B cell (primary cell): ENCODE measurements around the gene TMEM203. TPM values are rescaled to one million over a fixed set of nuclear protein-coding genes. Genes with fewer than 3 reads are reported as not detected.

Experiments used
- ATAC-seq: fragments of 200-7000 bp; cut with Tn5 transposase; one replicate; pipeline ENCODE4 v1.10.0; 2021; ENCODE audit warnings: low read depth, mild to moderate bottlenecking, moderate number of reproducible peaks, moderate library complexity
- CTCF ChIA-PET: fragments of 350-600 bp; sonication (Branson Sonifier 250); formaldehyde crosslinking; loops from one replicate; lab custom pipeline; 2021; ENCODE audit warnings: antibody characterized with exemption, inconsistent platforms; lab: Charles Lee
- POLR2A ChIA-PET: fragments of 350-600 bp; sonication (Branson Sonifier 250); formaldehyde crosslinking; loops from one replicate; lab custom pipeline; 2021; ENCODE audit warnings: antibody characterized with exemption; lab: Charles Lee
- DNase-seq: peaks from one replicate; pipeline ENCODE4 v3.0.0; 2013
- H2AFZ ChIP-seq: 2 replicates; pipeline ENCODE4 v1.6.1; 2012; ENCODE audit warnings: mild to moderate bottlenecking, low read depth, low read length; ENCODE audit not compliant: insufficient read depth, poor library complexity, severe bottlenecking
- H3K27ac ChIP-seq, 2 donors: 1 replicate in 1 of 2; 2 replicates in 1 of 2; pipeline ENCODE4 v1.5.1; 2012 to 2013; ENCODE audit warnings: low read length in 2 of 2, mild to moderate bottlenecking in 2 of 2, moderate library complexity in 1 of 2
- H3K27me3 ChIP-seq, 4 experiments: fragments of 200-600 bp in 1 of 4; sonication (generic) in 1 of 4; replicated peaks in 1 of 4; 1 replicate in 2 of 4; 2 replicates in 2 of 4; pipeline versions ENCODE4 v1.6.1 to v1.7.0; 2013 to 2016; ENCODE audit warnings: low read length in 3 of 4, mild to moderate bottlenecking in 2 of 4, mixed read lengths in 1 of 4, moderate library complexity in 1 of 4; ENCODE audit not compliant: insufficient read depth in 4 of 4, control insufficient read depth in 3 of 4; ENCODE audit errors: control extremely low read depth in 1 of 4
- H3K36me3 ChIP-seq, 2 experiments: replicated peaks in 1 of 2; 1 replicate in 1 of 2; 2 replicates in 1 of 2; pipeline versions ENCODE4 v1.6.1 to v1.7.1; 2013; ENCODE audit warnings: low read length in 1 of 2; ENCODE audit not compliant: insufficient read depth in 2 of 2, control insufficient read depth in 1 of 2; ENCODE audit errors: control extremely low read depth in 1 of 2, extremely low read depth in 1 of 2
- H3K4me1 ChIP-seq, 2 donors: fragments of 200-600 bp in 1 of 2; sonication (generic) in 1 of 2; 1 replicate in 1 of 2; 2 replicates in 1 of 2; pipeline versions ENCODE4 v1.5.1 to v1.6.1; 2013 to 2017; ENCODE audit warnings: low read length in 2 of 2; ENCODE audit not compliant: control insufficient read depth in 2 of 2, insufficient read depth in 2 of 2
- H3K4me2 ChIP-seq: replicated peaks from 2 replicates; pipeline ENCODE3; 2012; ENCODE audit warnings: mild to moderate bottlenecking, low read depth, low read length; ENCODE audit not compliant: poor library complexity, severe bottlenecking
- H3K4me3 ChIP-seq, 5 experiments: fragments of 200-600 bp in 1 of 5; sonication (generic) in 1 of 5; 1 replicate in 3 of 5; 2 replicates in 2 of 5; pipeline versions ENCODE4 v1.5.1 to v1.7.0; 2011 to 2016; ENCODE audit warnings: low read length in 4 of 5, mild to moderate bottlenecking in 4 of 5, low read depth in 2 of 5, control low read depth in 1 of 5, moderate library complexity in 1 of 5; ENCODE audit not compliant: insufficient read depth in 1 of 5; ENCODE audit errors: control extremely low read depth in 1 of 5, extremely low read depth in 1 of 5
- H3K79me2 ChIP-seq: fragments of 200-600 bp; sonication (generic); one replicate; pipeline ENCODE4 v1.6.0; 2016; ENCODE audit warnings: low read length; ENCODE audit not compliant: control insufficient read depth, insufficient read depth
- H3K9ac ChIP-seq: fragments of 200-600 bp; sonication (generic); 2 replicates; pipeline ENCODE4 v1.6.1; 2017; ENCODE audit warnings: mild to moderate bottlenecking, low read length, moderate library complexity
- H3K9me3 ChIP-seq, 3 donors: one replicate each; pipeline versions ENCODE4 v1.6.1 to v1.7.1; 2013; ENCODE audit warnings: low read length in 2 of 3; ENCODE audit not compliant: control insufficient read depth in 2 of 3, insufficient read depth in 1 of 3; ENCODE audit errors: control extremely low read depth in 1 of 3
- H4K20me1 ChIP-seq: 2 replicates; pipeline ENCODE4 v1.6.0; 2012; ENCODE audit warnings: mild to moderate bottlenecking, low read length; ENCODE audit not compliant: insufficient read depth, control insufficient read depth, poor library complexity, severe bottlenecking
- H3K27ac Mint-ChIP-seq: one replicate; pipeline ENCODE4 v1.8.0; 2021; ENCODE audit warnings: mixed read lengths
- H3K27me3 Mint-ChIP-seq: one replicate; pipeline ENCODE4 v1.8.0; 2021; ENCODE audit warnings: mixed read lengths
- H3K4me1 Mint-ChIP-seq: one replicate; pipeline ENCODE4 v1.8.0; 2021; ENCODE audit warnings: mixed read lengths
- H3K4me3 Mint-ChIP-seq: one replicate; pipeline ENCODE4 v1.8.0; 2021; ENCODE audit warnings: mixed read lengths
- H3K9me3 Mint-ChIP-seq: one replicate; pipeline ENCODE4 v1.8.0; 2022; ENCODE audit warnings: mixed read lengths; ENCODE audit not compliant: insufficient read depth
- CTCF ChIP-seq: fragments of 200-600 bp; IDR thresholded peaks from one replicate; pipeline ENCODE4 v1.8.0; 2022; ENCODE audit warnings: antibody characterized with exemption, mild to moderate bottlenecking
- EZH2 ChIP-seq: IDR thresholded peaks from 2 replicates; pipeline ENCODE4 v1.6.1; 2012; ENCODE audit warnings: borderline replicate concordance, low read depth, mild to moderate bottlenecking, moderate library complexity, low read length; ENCODE audit not compliant: insufficient read depth, poor library complexity, severe bottlenecking
- WGBS: methylation state at CpG from one replicate; pipeline ENCODE4 v1.1.5; 2013; ENCODE audit warnings: missing lambda C conversion rate; ENCODE audit not compliant: insufficient coverage; 5-methylcytosine and 5-hydroxymethylcytosine counted together
- intact Hi-C: fragments of 100-400 bp; cut with micrococcal nuclease; formaldehyde crosslinking; loops from one replicate; pipeline ENCODE4 v1.10.0; 2022
- polyA plus RNA-seq: library from polyadenylated mRNA; depleted of rRNA; stranded (reverse); fragments of >200 nt; gene quantifications from 2 replicates; pipeline ENCODE4 v1.2.3, GENCODE V29; 2012
- total RNA-seq, 2 donors: library from RNA; stranded (reverse); fragments of 120-200 nt in 1 of 2; gene quantifications; 1 replicate in 1 of 2; 2 replicates in 1 of 2; pipeline versions ENCODE4 v1.2.3 to v1.2.4, GENCODE V29; 2013 to 2022

The TMEM203 gene
- total and polyA plus RNA-seq, 2 donors (not counting 1 experiment from before 2014, with no cell fraction given), result 20.6 to 35.7 TPM

GRCh38 chr9:137241490-137242268 lies 36.2 kb upstream of the TMEM203 start:
- peaks cover 51% of the 10 kb centered on the region for H4K20me1 ChIP-seq
- H3K4me3 ChIP-seq, result peak overlapping the region; percentile 26 to 76 (median 55)
- ATAC-seq (peak; percentile 13), DNase-seq (peak; percentile 50)
- ChIA-PET CTCF (interaction anchor here (1.0 to 8.9 kb wide), 6 partner anchors 13 to 177 kb away, joined by 3 to 76 read pairs (median 8); partner anchors contain the start of genes ANAPC2, CYSRT1, NELFB and RNF208), POLR2A (interaction anchor here (0.7 to 2.1 kb wide), 15 partner anchors 12 to 340 kb away, joined by 3 to 29 read pairs (median 4); partner anchors contain the start of genes NELFB, NRARP, PAXX and RNF224)
- H3K27ac ChIP-seq, result peak overlapping the region; percentile 54 to 77
- Mint-ChIP-seq H3K27me3 (no peaks in the 10 kb centered on the region), H3K4me1 (peaks cover 38% of the 10 kb centered on the region), H3K27ac (peak overlapping the region; percentile 82), H3K4me3 (peak overlapping the region; percentile 92), H3K9me3 (no peaks in the 10 kb centered on the region)
- no peak overlapping the region for H2AFZ ChIP-seq
- H3K27me3 ChIP-seq, result no peaks in the 10 kb centered on the region
- H3K4me1 ChIP-seq, result peaks cover 23 to 46% of the 10 kb centered on the region in 2 donors
- H3K9me3 ChIP-seq, result no peaks in the 10 kb centered on the region
- H3K4me2 ChIP-seq, result peak overlapping the region; percentile 96
- intact Hi-C loops, result loop anchor here (1.0 kb wide), 5 partner anchors 14 to 154 kb away; partner anchors contain the start of genes ANAPC2, NELFB, SSNA1 and TPRN
- H3K9ac ChIP-seq, result peak overlapping the region; percentile 80
- 7% methylated on average over 73 of the region's 83 CpGs for WGBS
- H3K36me3 ChIP-seq, result peaks cover 0 to 20% of the 10 kb centered on the region in 2 experiments
- H3K79me2 ChIP-seq, result peaks cover 56% of the 10 kb centered on the region
- TF ChIP-seq CTCF (no peak), EZH2 (no peak)
